Suprapubic skin (tissue), 3 donors: ENCODE measurements around the gene CRABP1.

Experiments
- CTCF ChIP-seq, 2 donors: fragments of 200-600 bp in 1 of 2; fragments of 450-650 bp in 1 of 2; sonication (generic) in 1 of 2; IDR thresholded peaks; one replicate each; pipeline ENCODE4 v1.5.1; 2016 to 2019; ENCODE audit warnings: antibody characterized with exemption in 2 of 2, mild to moderate bottlenecking in 1 of 2, moderate library complexity in 1 of 2
- EP300 ChIP-seq: sonication (generic); formaldehyde crosslinking; IDR thresholded peaks from one replicate; pipeline ENCODE4 v1.6.1; 2017; ENCODE audit warnings: antibody characterized with exemption

- TF ChIP-seq CTCF (IDR thresholded peaks at IDR 0.05) (no peak), EP300 (no peak)
These were observed 53.0 kb downstream of the CRABP1 start for GRCh38 chr15:78393137-78393536.
